ENCODE measurements around the gene OR7C2.

DNA sequence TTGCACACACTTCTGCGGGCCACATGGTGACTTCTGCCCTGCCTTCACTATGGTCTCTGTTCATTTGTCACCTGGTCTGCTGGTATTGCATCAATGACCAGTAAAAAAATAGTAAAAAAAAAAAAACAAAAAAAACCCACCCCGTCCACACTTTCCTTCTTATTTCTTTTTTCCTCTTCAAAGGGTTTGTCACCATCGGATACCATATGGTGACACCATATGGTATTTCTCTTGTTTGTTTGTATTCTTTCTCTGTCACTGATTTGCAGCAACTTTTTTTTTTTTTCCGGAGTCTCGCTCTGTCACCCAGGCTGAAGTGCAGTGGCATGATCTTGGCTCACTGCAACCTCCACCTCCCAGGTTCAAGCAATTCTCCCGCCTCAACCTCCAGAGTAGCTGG lies 26.2 kb upstream of the OR7C2 start:
- no peak for TF ChIP-seq CTCF (conservative IDR thresholded peaks at IDR 0.05 in 1 of 2, IDR thresholded peaks at IDR 0.05 in 1 of 2; ENCODE audit: low read depth in 1 of 2, low read length in 2 of 2)
- TF ChIP-seq EZH2 (IDR thresholded peaks at IDR 0.05; ENCODE audit: low read length, missing control alignments), result no peak

Measured in fibroblast of lung (primary cell).